Kidney epithelial cell (primary cell): ENCODE results near the gene SYNPR. TPM values are rescaled to one million over a fixed set of nuclear protein-coding genes. Genes with fewer than 3 reads are reported as not detected.
"Not testable (repeated sequence)": the region's sequence is repeated elsewhere in the genome, so short reads cannot be mapped to it uniquely, and the experiment has no call there.

Source experiments
- DNase-seq: peaks from one replicate; pipeline ENCODE4 v3.0.0-alpha.2; 2010; ENCODE audit warnings: low read depth
- H3K27me3 ChIP-seq: 2 replicates; pipeline ENCODE4 v1.6.0; 2011; ENCODE audit warnings: low read length; ENCODE audit not compliant: control insufficient read depth, insufficient read depth
- H3K36me3 ChIP-seq: 2 replicates; pipeline ENCODE4 v1.5.1; 2011; ENCODE audit warnings: low read length; ENCODE audit not compliant: control insufficient read depth, insufficient read depth
- H3K4me3 ChIP-seq: 2 replicates; pipeline ENCODE4 v1.5.1; 2011; ENCODE audit warnings: low read depth, mild to moderate bottlenecking, control low read depth, low read length
- CTCF ChIP-seq: IDR thresholded peaks from 2 replicates; pipeline ENCODE4 v1.5.1; 2011; ENCODE audit warnings: mild to moderate bottlenecking, moderate library complexity, low read length, control low read depth, inconsistent platforms; ENCODE audit not compliant: insufficient read depth, poor library complexity, severe bottlenecking
- total RNA-seq: library from RNA; depleted of rRNA; stranded (reverse); fragments of >200 nt; gene quantifications from 2 replicates; pipeline ENCODE4 v1.2.3, GENCODE V29; 2015

SYNPR gene
- total RNA-seq, 1 donor from 2014 or later: not detected

- Histone ChIP-seq H3K27me3 (no peaks in the 10 kb centered on the region), H3K36me3 (no peaks in the 10 kb centered on the region), H3K4me3 (no peak overlapping the region)
- DNase-seq: no peak
- no peak for TF ChIP-seq CTCF
These were observed 37.7 kb upstream of the SYNPR start for GRCh38 chr3:63240381-63240902.

DNA sequence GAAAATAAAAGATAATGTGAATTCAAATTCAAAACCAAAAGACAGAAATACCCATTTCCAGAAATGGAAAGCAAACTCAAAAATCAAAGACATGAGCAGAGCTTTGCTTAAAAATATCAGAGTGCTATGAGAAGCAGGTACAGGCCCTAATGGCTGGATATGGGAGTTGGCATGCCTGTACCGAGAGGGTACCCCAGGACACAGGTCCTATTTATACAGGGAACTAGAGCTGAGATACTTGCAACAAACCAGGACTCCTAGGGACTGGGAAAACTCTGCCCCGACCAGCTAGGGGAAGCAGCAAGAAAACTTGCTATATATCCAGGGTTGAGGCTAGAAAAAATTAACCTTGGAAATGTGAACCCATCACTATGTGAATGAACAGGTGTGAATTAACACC, 36.0 kb upstream of the SYNPR start:
- Histone ChIP-seq H3K4me3 (no peak overlapping the region), H3K36me3 (no peaks in the 10 kb centered on the region), H3K27me3 (no peaks in the 10 kb centered on the region)
- no peak for TF ChIP-seq CTCF
- no peak for DNase-seq

DNA sequence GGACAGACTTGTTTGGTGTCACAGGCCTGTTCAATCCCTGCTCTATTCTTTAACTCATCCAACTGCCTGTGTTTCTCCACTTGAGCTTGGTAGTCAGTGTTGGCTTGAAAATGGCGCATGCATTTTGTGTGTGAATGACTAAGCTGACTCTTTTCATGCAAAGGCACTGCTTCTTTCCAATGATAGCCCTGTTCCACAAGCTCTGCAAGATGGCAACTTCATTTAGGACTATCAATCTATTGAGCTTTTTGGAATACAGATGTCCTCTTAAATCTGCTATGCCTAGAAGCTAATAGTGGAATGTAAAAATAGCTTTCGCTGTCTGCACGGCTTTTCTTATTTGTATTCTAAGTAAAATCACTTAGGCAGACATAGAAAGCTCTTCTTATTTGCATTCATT, 33.6 kb upstream of the SYNPR start:
- no peak for DNase-seq
- H3K36me3 ChIP-seq: no peaks in the 10 kb centered on the region
- H3K27me3 ChIP-seq: no peaks in the 10 kb centered on the region
- no peak for TF ChIP-seq CTCF
- no peak overlapping the region for H3K4me3 ChIP-seq

DNA sequence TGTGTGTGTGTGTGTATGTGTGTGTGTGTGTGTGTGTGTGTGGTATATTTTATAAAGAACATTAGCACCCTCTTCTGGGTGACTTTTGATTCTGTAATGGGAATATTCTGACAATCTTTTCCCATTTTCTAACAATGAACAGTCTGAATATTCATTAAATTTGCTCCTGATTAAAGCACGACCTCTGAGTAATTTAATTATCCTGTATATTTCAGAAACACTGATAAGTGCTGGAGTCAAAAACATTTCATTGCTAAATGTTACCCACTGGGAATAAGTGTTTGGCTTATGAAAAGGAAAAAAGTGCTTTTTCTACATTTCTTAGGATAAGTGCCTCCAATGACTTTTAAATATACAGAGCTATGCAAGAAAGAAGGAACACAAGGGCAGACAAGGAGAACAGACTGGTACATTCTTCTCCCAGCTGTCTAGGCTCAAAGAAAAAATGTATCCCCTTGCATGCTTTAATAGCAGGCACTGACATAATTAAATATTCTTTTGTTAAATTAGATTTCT, 32.3 kb upstream of the SYNPR start:
- TF ChIP-seq CTCF: no peak
- no peaks in the 10 kb centered on the region for H3K36me3 ChIP-seq
- no peaks in the 10 kb centered on the region for H3K27me3 ChIP-seq
- DNase-seq: no peak
- no peak overlapping the region for H3K4me3 ChIP-seq

DNA sequence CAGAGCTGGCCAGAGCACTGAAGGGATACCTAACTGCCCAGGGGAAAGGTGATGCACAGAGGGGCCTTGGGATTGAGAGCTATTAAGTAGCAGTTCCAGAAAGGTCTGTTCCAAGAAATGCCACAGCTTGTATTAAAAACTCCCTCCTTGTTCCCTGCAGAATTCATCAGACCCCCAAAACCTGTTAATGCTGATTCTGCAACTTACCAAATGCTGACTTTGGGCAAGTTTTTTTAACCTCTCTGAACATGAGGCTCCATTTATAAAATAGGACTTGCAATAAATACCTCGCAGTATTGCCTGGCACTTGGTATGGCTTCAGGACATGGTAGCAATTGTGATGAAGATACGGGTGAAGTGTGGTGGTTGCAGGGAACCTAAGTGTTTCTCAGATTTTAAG, 30.1 kb upstream of the SYNPR start:
- DNase-seq: no peak
- no peaks in the 10 kb centered on the region for H3K36me3 ChIP-seq
- no peak overlapping the region for H3K4me3 ChIP-seq
- no peaks in the 10 kb centered on the region for H3K27me3 ChIP-seq
- no peak for TF ChIP-seq CTCF

DNA sequence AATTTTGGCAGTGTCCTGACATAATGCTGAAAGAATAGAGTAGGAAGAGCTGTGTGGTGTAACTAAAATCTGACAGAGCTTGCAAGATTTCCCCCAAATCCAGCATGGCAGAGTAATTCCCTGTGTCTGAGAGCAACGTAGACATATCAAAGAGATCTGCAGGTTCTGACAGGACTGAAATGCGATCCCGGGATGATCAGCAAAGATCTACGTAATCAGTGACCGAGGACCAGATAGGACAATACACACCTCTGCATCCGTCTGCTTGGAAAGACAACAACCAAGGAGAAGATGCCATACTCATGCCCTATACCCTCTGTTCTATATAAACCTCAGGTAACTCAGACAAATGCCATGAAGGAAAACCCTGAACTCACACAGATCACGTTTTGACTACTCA, 26.6 kb upstream of the SYNPR start:
- Histone ChIP-seq H3K27me3 (no peaks in the 10 kb centered on the region), H3K4me3 (no peak overlapping the region), H3K36me3 (no peaks in the 10 kb centered on the region)
- no peak for TF ChIP-seq CTCF
- no peak for DNase-seq

GRCh38 chr3:63255819-63256218, 22.3 kb upstream of the SYNPR start:
- H3K4me3 ChIP-seq, H3K27me3 ChIP-seq, DNase-seq, H3K36me3 ChIP-seq: not testable (repeated sequence)
